IMR-90 (cell line): ENCODE data around the gene CCDC50. TPM values are rescaled to one million over a fixed set of nuclear protein-coding genes. Genes with fewer than 3 reads are reported as not detected.
A peak's percentile ranks its signal among the peaks of the same experiment; 100 is the strongest.

ENCODE experiments used
- ATAC-seq: fragments of 200-7000 bp; cut with Tn5 transposase; 2 replicates; pipeline ENCODE4 v1.9.1; 2020; ENCODE audit warnings: low read depth, mild to moderate bottlenecking, moderate library complexity
- BruUV-seq: library from RNA; stranded (reverse); fragments of 400-500 nt; replicated peaks from 2 replicates; lab custom pipeline; 2021; lab: Mats Ljungman, UMichigan
- CTCF ChIA-PET: fragments of 300-600 bp; formaldehyde crosslinking; extraction: SDS; loops from one replicate; lab custom pipeline; 2021; ENCODE audit warnings: antibody characterized with exemption; lab: Yijun Ruan, JAX
- POLR2A ChIA-PET: fragments of 300-600 bp; sonication (Branson Sonifier 250); formaldehyde crosslinking; loops from one replicate; lab custom pipeline; 2022; ENCODE audit warnings: antibody characterized with exemption; ENCODE audit not compliant: unreplicated experiment; lab: Charles Lee
- DNase-seq: peaks from one replicate; pipeline ENCODE4 v3.0.0; 2013
- H2AFZ ChIP-seq: replicated peaks from 2 replicates; pipeline ENCODE3; 2013; ENCODE audit warnings: low read length, mild to moderate bottlenecking; ENCODE audit not compliant: poor library complexity
- H2AK5ac ChIP-seq: 2 replicates; pipeline ENCODE4 v1.6.1; 2013; ENCODE audit warnings: low read depth, low read length, inconsistent platforms
- H2AK9ac ChIP-seq: replicated peaks from 2 replicates; pipeline ENCODE3; 2013; ENCODE audit warnings: mild to moderate bottlenecking, low read depth, low read length, moderate library complexity; ENCODE audit not compliant: poor library complexity
- H2BK120ac ChIP-seq: 2 replicates; pipeline ENCODE4 v1.6.1; 2013; ENCODE audit warnings: low read depth, low read length, inconsistent platforms
- H2BK15ac ChIP-seq: 3 replicates; pipeline ENCODE4 v1.6.1; 2013; ENCODE audit warnings: low read depth, low read length, inconsistent platforms
- H2BK20ac ChIP-seq: 2 replicates; pipeline ENCODE4 v1.6.1; 2013; ENCODE audit warnings: low read depth, mild to moderate bottlenecking, inconsistent platforms, low read length, moderate library complexity
- H2BK5ac ChIP-seq: 2 replicates; pipeline ENCODE4 v1.6.1; 2013; ENCODE audit warnings: mild to moderate bottlenecking, low read depth, low read length, inconsistent platforms; ENCODE audit not compliant: poor library complexity, severe bottlenecking
- H3K14ac ChIP-seq: replicated peaks from 2 replicates; pipeline ENCODE4 v1.6.1; 2013; ENCODE audit warnings: low read depth, low read length, inconsistent platforms
- H3K18ac ChIP-seq: 2 replicates; pipeline ENCODE4 v1.6.1; 2013; ENCODE audit warnings: low read depth, low read length, control low read depth
- H3K23ac ChIP-seq: 2 replicates; pipeline ENCODE4 v1.6.1; 2013; ENCODE audit warnings: low read depth, low read length, inconsistent platforms
- H3K27ac ChIP-seq: 2 replicates; pipeline ENCODE4 v1.5.1; 2013; ENCODE audit warnings: mild to moderate bottlenecking, control low read depth, low read length; ENCODE audit not compliant: insufficient read depth
- H3K27me3 ChIP-seq: 2 replicates; pipeline ENCODE4 v1.6.1; 2013; ENCODE audit warnings: low read length; ENCODE audit not compliant: control insufficient read depth, insufficient read depth
- H3K36me3 ChIP-seq: 2 replicates; pipeline ENCODE4 v1.6.1; 2013; ENCODE audit warnings: low read length, mixed read lengths; ENCODE audit not compliant: control insufficient read depth, insufficient read depth
- H3K4ac ChIP-seq: 2 replicates; pipeline ENCODE4 v1.6.1; 2013; ENCODE audit warnings: low read depth, low read length, inconsistent platforms
- H3K4me1 ChIP-seq: 2 replicates; pipeline ENCODE4 v1.6.1; 2013; ENCODE audit warnings: low read length, mixed read lengths; ENCODE audit not compliant: control insufficient read depth, insufficient read depth
- H3K4me2 ChIP-seq: 2 replicates; pipeline ENCODE4 v1.6.1; 2013; ENCODE audit warnings: low read depth, mild to moderate bottlenecking, control low read depth, low read length, moderate library complexity
- H3K4me3 ChIP-seq: 2 replicates; pipeline ENCODE4 v1.5.1; 2013; ENCODE audit warnings: low read depth, mild to moderate bottlenecking, control low read depth, low read length, moderate library complexity; ENCODE audit not compliant: insufficient read depth
- H3K56ac ChIP-seq: 2 replicates; pipeline ENCODE4 v1.6.1; 2013; ENCODE audit warnings: low read length, inconsistent platforms; ENCODE audit not compliant: insufficient read depth; ENCODE audit errors: extremely low read depth
- H3K79me1 ChIP-seq, 2 experiments: 2 replicates each; pipeline ENCODE4 v1.6.1; 2013; ENCODE audit warnings: low read length in 2 of 2, inconsistent platforms in 1 of 2, low read depth in 1 of 2
- H3K9ac ChIP-seq: 2 replicates; pipeline ENCODE4 v1.6.1; 2013; ENCODE audit warnings: low read depth, low read length, control low read depth
- H3K9me1 ChIP-seq: 2 replicates; pipeline ENCODE4 v1.6.1; 2013; ENCODE audit warnings: low read length, inconsistent platforms; ENCODE audit not compliant: insufficient read depth
- H3K9me3 ChIP-seq: 2 replicates; pipeline ENCODE4 v1.6.1; 2013; ENCODE audit warnings: low read length; ENCODE audit not compliant: control insufficient read depth, insufficient read depth
- H4K20me1 ChIP-seq: 2 replicates; pipeline ENCODE4 v1.6.1; 2013; ENCODE audit warnings: low read length, inconsistent platforms; ENCODE audit not compliant: insufficient read depth
- H4K5ac ChIP-seq: 2 replicates; pipeline ENCODE4 v1.6.1; 2013; ENCODE audit warnings: mild to moderate bottlenecking, low read depth, low read length, control low read depth
- H4K8ac ChIP-seq, 2 experiments: 2 replicates each; pipeline ENCODE4 v1.6.1; 2013; ENCODE audit warnings: low read depth in 2 of 2, low read length in 2 of 2, control low read depth in 1 of 2, inconsistent platforms in 1 of 2
- H4K91ac ChIP-seq: 2 replicates; pipeline ENCODE4 v1.6.1; 2013; ENCODE audit warnings: low read depth, low read length, inconsistent platforms; ENCODE audit not compliant: insufficient read depth
- CEBPB ChIP-seq: IDR thresholded peaks from 2 replicates; pipeline ENCODE4 v1.6.1; 2012; ENCODE audit warnings: low read depth, low read length, improper control_type of control experiment
- MAFK ChIP-seq: IDR thresholded peaks from 2 replicates; pipeline ENCODE4 v1.6.1; 2012; ENCODE audit warnings: low read depth, low read length, improper control_type of control experiment
- MAZ ChIP-seq: IDR thresholded peaks from 2 replicates; pipeline ENCODE4 v1.6.1; 2012; ENCODE audit warnings: low read depth, mild to moderate bottlenecking, low read length, improper control_type of control experiment, moderate library complexity, borderline replicate concordance
- MXI1 ChIP-seq: IDR thresholded peaks from 2 replicates; pipeline ENCODE4 v1.6.1; 2012; ENCODE audit warnings: low read depth, mild to moderate bottlenecking, low read length, moderate library complexity, borderline replicate concordance
- POLR2A ChIP-seq: IDR thresholded peaks from 2 replicates; pipeline ENCODE4 v1.6.1; 2012; ENCODE audit warnings: mild to moderate bottlenecking, low read depth, low read length
- RCOR1 ChIP-seq: IDR thresholded peaks from 2 replicates; pipeline ENCODE4 v1.6.1; 2012; ENCODE audit warnings: mild to moderate bottlenecking, low read length, improper control_type of control experiment; ENCODE audit not compliant: insufficient replicate concordance
- WGBS, 2 experiments: methylation state at CpG; one replicate each; pipeline versions ENCODE4 v1.1.5 to v1.1.7; 2013; ENCODE audit warnings: missing lambda C conversion rate in 2 of 2; ENCODE audit not compliant: insufficient read length in 1 of 2; ENCODE audit errors: extremely low coverage in 2 of 2; 5-methylcytosine and 5-hydroxymethylcytosine counted together
- dilution Hi-C: fragments of 300-500 bp; cut with HindIII; formaldehyde crosslinking; loops from one replicate; pipeline ENCODE4 v1.14.3; 2018; ENCODE audit warnings: low sequenced_read_pairs; ENCODE audit not compliant: unreplicated experiment
- in situ Hi-C: fragments of 300-500 bp; cut with MboI; formaldehyde crosslinking; loops from 3 replicates; pipeline ENCODE4 v1.14.3; 2019; ENCODE audit warnings: low sequenced_read_pairs, inconsistent platforms, mixed read lengths
- intact Hi-C: fragments of 100-400 bp; cut with micrococcal nuclease; formaldehyde crosslinking; loops from 2 replicates; pipeline ENCODE4 v1.10.0; 2022
- polyA plus RNA-seq, 3 experiments: library from polyadenylated mRNA; depleted of rRNA; stranded (reverse); fragments of >200 nt; gene quantifications; 2 replicates each; pipeline ENCODE4 v1.2.3, GENCODE V29; 2012; ENCODE audit warnings: low replicate concordance in 1 of 3
- total RNA-seq: library from RNA; depleted of rRNA; stranded (reverse); fragments of >200 nt; gene quantifications from 2 replicates; pipeline ENCODE4 v1.2.3, GENCODE V29; 2012

The CCDC50 gene
- total and polyA plus RNA-seq, 2 of the 4 experiments (the other 2 are of a cell fraction): 59.0 to 63.1 TPM

DNA sequence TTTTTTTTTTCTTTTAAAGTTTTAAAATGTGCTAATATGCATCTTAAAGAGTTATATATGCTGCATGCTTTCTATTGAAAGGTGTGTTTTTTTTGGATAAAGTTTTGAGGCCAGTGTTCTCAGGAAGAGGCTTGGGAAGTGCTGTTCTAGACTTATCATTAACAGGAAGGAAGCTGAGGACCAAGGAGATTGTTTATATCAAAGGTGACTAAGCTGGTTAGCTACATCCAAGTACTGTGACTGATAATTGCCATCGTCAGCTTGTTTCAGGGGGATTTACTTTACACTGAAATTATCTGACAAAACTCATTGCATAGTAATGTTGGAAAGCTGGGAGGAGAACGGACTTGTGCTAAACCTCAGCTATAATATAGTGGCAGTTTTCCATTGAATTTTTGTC is 37.5 kb downstream of the CCDC50 start:
- Histone ChIP-seq H2BK120ac (no peak overlapping the region), H4K91ac (no peak overlapping the region), H3K4me3 (no peak overlapping the region), H2AFZ (no peak overlapping the region), H3K27me3 (no peaks in the 10 kb centered on the region), H3K79me1 (peaks cover 9 to 41% of the 10 kb centered on the region in 2 experiments), H3K4me1 (peaks cover 1% of the 10 kb centered on the region; the same call in 1 of the 2 replicates), H2BK20ac (no peak overlapping the region), H3K4ac (no peak overlapping the region; the same call in 1 of the 2 replicates), H3K56ac (no peak overlapping the region), H3K18ac (no peak overlapping the region), H4K8ac (no peak overlapping the region), H4K5ac (no peak overlapping the region), H3K23ac (no peak overlapping the region), H3K4me2 (peak overlapping the region; percentile 20; the same call in 1 of the 2 replicates), H3K9me3 (no peaks in the 10 kb centered on the region), H2BK15ac (no peak overlapping the region), H3K14ac (no peak overlapping the region), H2AK9ac (no peak overlapping the region), H3K36me3 (peaks cover 25% of the 10 kb centered on the region), H2AK5ac (no peak overlapping the region), H2BK5ac (peak overlapping the region; percentile 36), H3K9ac (no peak overlapping the region), H3K9me1 (peaks cover 2% of the 10 kb centered on the region; the same call in 1 of the 2 replicates), H4K20me1 (no peaks in the 10 kb centered on the region), H3K27ac (0 out of 2 replicates have a peak overlapping the region, but pooled peaks have one; percentile 33)
- dilution Hi-C loops: no loop called here
- DNase-seq (peak; percentile 81), ATAC-seq (peak; percentile 69)
- BruUV-seq: no TSS peak
- intact Hi-C loops: no loop called here
- no CpG with 5 or more reads among the region's 2 CpGs for WGBS, 2 experiments
- ChIA-PET POLR2A (no interaction called here), CTCF (interaction anchor here (0.7 to 1.3 kb wide), 3 partner anchors 26 to 123 kb away, joined by 3 to 6 read pairs (median 4); no protein-coding TSS in a partner anchor)
- TF ChIP-seq RCOR1 (no peak), MAFK (peak; percentile 98), MAZ (no peak), CEBPB (no peak), POLR2A (no peak), MXI1 (no peak)
- in situ Hi-C loops: no loop called here
